Skin of body (tissue), 2 donors: Measurements from ENCODE around the gene SIRPA. TPM values are rescaled to one million over a fixed set of nuclear protein-coding genes. Genes with fewer than 3 reads are reported as not detected.
"Not testable (repeated sequence)": the region's sequence is repeated elsewhere in the genome, so short reads cannot be mapped to it uniquely, and the experiment has no call there.

Experiments used
- DNase-seq: peaks from one replicate; lab custom pipeline; 2025; lab: John Stamatoyannopoulos, UW
- total RNA-seq: library from RNA; depleted of rRNA; stranded (reverse); fragments of >200 nt; gene quantifications from one replicate; pipeline ENCODE4 v1.2.3, GENCODE V29; 2014

SIRPA gene
- total RNA-seq, 1 donor from 2014 or later: 16.4 TPM

DNA sequence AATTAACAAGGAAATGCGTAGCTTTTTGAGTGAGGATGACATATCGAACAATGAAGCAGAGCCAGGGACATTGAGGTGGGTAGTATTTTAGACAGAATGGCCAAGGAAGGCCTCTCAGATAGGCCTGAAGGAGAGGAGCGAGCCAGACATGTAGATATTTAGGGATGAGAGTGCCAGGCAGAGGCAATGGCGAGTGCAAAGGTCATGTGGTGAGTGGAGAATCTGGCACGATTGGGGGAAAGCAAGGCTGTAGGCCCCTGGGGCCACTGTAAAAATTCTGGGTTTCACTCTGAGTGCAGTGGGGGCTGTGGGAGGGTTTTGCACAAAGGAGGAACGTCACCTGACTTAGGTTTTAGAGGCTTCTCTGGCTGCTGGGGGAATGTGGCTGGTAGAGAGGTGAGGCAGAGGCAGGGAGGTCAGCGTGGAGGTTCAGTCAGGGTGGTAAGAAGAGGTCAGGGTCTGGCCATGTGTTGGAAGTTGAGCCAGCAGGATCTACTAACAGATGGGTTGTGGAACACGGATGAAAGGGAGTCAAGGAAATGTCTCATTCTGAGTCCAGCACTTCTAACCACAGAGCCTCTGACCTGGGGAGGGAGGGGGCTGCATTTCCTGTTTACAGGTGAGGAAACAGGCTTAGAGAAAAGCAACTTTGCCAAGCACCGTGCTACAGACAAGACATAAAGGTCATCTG, 11.3 kb downstream of the SIRPA start:
- no peak for DNase-seq

DNA sequence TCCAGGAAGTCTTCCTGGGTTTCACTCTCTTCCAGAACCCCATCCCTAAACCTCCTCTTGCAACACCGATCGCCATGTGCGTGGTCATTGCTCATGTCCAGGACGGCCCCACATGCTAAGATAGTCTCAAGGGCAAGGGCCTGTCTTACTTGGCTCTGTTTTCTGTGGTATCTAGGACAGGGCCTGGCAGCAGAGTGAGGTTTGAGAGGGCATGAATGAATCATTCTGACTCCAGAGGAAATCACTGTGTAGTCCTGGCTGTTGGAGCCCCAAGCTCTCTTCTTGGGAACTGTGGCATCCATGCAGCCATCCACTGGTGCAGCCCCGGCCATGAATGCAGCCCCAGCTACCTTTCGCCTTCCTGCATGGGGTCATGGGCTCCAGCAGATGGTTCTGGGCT, 12.4 kb downstream of the SIRPA start:
- DNase-seq: no peak

DNA sequence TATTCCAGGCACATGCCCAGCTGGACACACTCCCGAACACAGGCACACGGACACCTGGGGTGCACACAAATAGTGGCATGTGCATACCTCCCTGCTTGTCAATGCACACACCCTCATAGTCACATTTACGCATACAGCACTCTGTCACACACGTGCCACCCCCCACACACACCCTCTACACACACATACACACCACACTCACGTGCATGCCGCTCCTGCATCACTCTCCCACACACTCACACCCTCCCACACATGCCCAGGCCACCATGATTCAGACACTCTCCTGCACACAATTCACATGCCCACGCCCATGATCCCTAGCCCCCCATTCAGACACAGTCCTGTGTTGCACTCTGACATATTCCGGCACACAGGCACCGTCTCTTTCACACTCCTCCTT, 13.0 kb downstream of the SIRPA start:
- no peak for DNase-seq

DNA sequence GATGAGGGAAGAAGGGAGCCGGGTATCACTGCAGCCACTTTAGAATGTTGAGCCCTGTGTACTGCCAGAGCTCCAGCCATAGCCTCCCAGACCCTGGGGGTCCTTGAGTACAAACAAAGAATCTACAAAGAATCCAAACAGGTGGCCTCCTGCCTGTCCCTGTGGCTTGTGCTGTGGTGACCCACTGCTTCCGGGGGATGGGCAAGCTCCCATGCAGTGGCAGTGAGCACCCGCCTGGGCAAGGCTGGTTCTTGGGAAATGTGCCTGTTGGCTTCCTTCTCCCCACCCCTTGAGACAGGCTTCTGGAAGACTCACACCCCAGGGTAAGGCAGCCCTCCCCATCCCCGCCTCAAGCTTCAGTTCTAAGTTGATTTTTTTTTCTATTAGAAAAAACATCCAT, 13.9 kb downstream of the SIRPA start:
- no peak for DNase-seq

DNA sequence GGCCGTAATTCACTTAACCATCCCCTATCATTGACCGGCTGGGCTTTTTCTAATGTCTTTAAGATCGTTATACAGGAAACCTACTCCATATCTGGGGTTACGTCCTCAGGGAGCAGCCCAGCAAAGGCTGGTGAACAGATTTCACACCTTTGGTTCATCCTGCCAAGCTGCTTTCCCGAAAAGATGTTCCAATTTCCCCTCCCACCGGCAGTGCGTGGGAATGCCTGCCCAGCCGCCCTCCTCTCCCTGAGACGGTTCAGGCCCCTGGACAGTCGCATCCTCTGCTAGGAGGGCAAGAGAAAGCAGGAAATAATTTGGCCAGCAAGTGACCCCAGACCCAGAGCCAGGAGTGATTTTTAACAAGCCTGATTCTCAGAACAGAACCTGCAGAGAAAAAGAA, 16.3 kb downstream of the SIRPA start:
- DNase-seq: no peak

DNA sequence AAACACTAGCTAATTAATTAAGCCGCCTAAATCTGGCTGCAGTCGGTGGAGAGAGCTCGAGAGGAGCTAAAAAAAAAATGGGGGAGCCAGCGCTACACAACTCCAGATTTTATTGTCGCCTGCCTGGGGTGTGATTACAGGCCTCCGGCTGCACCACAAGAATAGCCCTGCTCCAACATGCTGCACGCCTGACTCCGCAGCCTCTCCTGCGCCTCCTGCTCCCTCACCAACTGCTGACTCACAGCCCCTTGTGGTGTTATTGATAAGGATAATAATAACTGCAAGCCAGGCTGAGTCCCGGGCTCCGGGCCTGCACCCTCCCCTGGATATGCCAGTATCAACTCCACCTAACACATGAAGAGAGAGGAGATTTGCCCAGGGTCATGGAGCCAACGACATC, 16.8 kb downstream of the SIRPA start:
- no peak for DNase-seq

DNA sequence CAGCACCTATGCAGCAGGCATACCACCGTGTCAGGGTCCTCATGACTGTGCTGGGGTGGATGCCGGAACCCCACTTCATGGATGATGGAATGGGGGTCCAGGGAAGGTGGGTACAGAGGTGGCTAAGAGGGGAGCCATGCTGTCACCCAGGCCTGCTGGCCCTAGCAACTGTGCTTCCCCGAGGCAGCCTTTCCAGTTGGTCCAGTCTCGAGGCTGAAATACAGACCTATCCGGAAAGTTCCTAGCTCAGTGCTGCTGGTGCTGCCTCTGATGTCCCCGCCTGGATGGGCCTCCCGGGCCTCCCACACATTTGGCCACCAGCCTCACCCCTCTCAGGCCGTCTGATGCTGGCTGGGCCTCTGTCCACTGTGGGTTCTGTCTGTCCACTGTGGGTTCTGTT, 17.4 kb downstream of the SIRPA start:
- DNase-seq: no peak

DNA sequence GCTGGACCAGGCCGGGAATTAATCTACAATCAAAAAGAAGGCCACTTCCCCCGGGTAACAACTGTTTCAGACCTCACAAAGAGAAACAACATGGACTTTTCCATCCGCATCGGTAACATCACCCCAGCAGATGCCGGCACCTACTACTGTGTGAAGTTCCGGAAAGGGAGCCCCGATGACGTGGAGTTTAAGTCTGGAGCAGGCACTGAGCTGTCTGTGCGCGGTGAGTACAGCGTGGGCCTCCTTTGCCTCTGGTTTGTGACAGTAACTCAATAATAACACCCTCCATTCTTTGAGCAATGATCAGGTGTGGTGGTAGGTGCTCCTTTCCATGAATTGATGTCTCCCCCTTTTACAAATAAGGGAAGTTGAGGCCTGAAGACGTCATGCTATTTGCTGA, 20.0 kb downstream of the SIRPA start:
- DNase-seq: not testable (repeated sequence)

DNA sequence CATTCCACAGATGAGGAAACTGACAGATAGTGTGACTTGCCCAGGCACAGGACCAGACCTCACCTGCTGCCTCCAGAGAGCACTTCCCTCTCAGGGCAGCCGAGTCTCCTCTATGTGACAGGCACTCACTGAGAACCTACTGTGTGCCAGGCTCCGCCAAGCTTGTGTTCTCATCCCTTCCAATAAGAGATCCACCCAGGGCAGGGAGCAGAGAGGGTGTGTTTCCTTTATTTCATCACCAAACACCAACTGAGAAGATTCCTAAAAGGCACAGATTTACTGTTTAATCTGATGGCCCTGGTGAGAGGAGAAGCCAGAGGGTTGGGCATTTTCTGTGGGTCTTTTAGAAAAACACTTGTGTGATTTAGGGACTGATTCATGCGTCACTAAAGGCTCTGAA, 20.5 kb downstream of the SIRPA start:
- DNase-seq: no peak

DNA sequence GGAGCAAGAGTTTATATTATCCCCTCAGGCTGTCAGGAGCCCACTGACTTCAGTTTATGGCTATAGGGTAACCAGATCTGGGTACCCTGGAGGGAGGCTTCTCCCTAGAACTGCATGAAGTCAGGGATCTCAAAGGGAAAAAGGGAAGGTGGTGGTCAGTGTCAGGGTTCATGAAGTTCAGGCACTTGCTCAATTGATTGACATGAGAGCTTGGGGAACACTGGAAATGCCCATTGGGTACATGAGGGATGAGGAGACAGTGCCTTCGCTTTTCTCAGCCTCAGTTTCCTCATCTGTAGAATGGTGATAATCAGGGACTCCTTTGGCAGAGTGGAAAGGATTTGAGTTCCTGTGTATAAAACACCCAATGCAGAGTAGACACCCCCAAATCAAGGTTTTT, 22.6 kb downstream of the SIRPA start:
- no peak for DNase-seq

DNA sequence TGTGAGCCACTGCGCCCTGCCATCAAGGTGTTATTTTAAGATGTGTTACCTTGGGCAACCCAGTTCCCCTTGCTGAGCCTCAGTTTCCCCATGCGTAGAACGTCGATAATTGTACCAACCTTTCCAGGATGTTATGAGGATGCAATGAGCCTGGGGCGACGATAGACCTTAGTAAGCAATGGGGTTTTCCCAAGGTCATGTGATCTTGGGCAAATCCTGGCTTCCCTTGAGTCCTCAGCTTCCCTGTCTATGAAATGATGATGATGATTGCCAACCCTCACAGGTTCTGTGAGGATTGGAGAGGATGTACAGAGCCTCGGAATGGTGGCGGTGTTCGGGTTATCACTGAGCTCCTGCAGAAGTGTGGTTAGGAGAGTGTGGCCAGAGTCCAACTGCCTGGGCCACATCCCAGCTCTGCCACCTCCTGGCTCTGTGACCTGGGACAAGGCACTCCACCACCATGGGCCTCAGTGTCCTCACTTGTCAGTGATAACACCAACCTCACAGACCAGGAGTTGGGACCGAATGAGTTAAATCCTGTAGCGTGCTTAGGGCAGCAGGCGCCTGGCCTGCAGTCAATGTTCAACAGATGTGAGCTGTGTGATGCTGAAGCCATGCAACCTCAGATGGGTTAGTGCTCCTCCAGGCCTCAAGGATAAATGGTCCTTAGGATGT, 23.4 kb downstream of the SIRPA start:
- peak; percentile 39 for DNase-seq

DNA sequence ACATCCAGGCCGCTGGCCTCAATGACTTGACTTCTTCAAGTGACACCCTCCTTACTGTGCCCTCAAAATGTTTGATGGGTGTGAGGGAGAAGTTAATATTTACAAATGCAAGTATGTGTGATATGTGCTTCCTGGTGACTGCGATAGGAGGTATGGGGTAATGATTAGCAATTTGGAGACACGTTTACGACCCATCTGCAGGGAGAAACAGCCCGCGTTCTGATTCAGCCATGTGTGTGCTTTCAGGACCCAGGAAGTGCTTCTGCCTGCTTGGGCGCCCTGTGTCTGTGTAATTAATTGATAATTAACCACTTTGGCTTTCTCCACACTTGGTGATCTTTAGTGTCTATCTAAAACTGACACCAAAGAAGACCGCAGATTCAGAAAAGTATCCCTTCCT, 25.0 kb downstream of the SIRPA start:
- no peak for DNase-seq

DNA sequence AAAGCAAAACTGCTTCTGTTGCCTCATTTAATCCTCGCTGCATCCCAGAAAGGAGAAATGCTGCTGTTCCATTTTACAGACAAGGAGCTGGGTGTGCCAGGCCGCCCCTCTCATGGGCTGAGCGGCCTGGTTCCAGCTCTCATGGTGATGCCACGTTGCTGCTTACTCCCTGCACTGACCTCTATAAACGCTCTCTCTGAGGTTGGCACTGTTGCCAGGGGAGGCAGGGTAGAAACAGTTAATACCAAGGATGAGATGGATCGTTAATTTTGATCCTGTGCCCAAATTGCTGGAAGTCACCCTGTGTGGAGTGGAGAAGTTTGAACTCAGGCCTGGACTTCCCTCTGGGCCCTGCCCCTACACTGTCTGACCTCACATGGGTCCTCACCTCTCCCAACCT, 25.6 kb downstream of the SIRPA start:
- no peak for DNase-seq

DNA sequence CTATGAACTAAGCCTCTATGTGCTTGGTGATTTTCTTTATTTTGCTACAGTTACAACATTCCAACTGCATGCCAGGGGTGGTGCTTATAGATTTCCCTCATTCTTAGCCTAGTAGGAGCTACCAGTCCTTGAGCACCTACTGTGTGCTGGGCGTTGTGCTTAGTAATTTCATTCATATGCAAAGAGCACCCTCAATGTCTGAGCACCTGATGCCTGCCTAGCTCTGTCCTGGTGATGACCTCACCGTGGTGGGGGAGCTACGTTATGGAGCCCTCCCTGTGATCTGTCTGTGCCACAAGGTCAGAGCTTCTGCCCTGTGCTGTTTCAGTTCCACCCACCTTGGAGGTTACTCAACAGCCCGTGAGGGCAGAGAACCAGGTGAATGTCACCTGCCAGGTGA, 26.8 kb downstream of the SIRPA start:
- not testable (repeated sequence) for DNase-seq

DNA sequence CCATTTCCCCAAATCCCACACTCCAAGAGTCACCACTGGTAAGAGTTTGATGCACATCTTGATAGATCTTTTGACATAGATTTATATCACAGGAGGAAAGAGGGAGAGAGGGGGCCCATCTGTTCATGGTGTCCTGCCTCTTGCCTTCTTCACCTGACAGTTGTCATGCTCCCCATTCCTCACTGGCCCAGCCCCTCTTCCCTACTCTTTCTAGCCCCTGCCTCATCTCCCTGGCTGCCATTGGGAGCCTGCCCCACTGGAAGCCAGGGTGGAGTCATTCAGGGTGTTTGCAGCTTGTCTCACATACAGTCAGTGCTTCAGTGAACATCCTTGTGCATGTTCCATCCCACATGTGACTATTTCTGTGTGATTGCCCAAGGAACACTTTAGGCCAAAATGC, 27.6 kb downstream of the SIRPA start:
- DNase-seq: no peak

DNA sequence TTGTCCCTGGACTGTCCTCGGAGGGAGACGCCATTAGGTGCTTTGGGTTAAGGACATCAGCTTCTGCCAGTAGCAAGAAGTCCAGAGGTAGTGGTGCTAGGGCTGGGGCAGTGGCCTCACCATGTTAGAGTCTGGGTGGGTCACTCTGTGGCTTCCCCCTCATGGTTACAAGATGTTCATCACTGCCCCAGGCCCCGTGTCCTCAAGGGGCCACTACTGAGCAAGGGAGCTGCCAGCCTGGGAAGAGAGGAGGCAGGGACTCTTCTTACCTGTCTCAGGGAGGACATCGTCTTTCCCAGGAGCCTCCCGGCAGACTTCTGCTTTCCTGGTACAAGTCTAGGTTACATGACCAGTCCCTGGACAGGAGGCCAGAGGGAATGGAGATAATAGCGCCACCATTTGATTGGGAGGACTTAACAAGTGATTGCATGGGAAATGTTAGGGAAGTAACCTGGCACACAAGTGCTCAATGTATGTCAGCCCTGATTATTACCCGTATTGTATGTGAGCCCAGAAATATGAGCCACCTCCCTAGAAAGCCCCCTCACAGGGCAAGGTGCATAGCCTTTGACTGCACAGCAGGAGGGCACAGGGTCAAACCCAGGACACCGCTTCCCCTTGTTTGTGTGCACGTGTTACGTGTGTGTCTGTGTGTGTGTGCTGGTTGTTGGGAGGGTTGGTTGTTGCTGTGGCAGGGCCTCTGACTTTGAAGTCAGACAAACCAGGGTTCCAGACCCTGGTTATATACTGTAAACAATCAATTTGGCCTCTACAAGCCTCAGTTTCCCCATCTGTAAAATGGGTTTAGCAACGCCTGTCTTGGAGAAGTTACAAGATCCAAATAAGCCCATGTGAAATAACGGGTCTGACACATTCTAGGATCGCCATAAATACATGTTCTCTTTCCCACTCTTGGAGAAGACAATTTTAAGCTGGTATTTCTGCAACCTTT, 30.0 kb downstream of the SIRPA start:
- no peak for DNase-seq

DNA sequence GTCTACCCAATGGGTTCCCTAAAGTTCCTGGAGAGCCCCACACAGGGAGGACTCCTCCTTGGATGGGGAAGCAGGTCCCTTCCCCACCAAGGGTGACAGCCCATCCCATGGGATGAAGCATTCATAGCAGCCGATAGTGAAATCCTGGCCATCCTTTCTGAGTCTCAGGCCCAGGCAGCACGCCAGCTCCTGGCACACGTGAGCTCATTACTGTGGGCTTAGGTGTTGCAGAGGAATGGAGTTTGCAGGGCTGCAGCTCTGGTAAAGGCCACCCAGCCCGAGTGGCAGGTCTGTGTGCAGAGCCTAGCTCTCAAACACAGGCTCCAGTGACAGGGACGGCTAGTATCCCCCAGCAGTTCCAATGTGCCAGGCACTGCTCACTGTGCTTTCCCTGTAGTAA, 31.0 kb downstream of the SIRPA start:
- DNase-seq: no peak

DNA sequence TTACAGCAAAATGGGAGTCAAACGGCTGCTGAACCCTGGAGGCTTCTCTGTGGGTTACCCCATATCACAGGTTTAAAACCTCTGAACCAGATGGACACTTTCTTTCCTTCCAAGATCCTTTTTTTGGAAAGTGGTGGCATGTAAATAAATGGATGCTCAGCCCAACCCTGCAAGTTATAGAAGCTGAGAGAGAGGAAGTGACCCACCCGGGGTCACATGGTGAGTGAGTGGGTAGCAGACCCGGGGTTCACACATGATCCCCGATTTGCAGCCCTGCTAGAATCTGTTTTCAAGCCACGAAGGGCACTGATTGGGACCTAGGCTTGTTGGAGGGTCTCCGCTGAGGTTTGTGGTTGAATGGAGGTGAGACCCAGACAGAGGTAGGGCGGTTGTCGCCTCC, 32.0 kb downstream of the SIRPA start:
- no peak for DNase-seq

DNA sequence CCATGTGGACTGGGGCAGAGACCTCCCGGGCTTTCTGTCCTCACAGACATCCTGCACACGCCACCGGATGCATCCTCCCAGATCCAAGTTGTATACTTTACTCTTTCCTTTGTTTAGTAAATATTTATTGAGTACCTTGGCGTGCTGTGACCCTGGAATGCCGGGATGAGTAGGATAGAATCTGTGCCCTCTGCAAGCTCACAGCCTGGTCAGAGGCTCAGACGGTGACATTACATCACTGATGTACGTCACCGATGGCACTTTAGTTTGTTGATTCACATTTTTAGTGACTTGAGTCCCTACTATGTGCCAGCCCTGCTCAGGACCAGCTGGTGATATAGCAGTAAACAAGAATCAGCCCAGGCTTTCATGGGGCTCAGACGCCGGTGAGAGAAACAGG, 32.9 kb downstream of the SIRPA start:
- DNase-seq: no peak

DNA sequence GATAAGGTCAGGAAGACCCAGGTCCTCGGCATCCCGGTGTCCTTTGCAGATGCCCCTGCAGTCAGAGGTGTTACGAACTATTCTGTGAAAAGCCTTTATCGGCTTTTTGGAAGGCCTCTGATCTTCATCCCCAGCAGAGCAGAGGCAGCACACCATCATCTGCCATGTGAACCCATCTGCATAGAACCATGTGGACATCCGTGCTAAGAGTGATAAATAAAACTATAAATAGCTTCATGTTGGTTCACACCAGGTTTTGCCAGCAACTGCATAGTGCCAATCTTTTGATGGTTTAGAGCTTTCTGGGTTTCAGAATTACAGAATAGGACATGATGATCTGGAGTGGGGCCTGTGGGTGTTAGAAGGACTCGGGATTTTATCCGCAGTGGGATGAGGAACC, 33.6 kb downstream of the SIRPA start:
- no peak for DNase-seq

DNA sequence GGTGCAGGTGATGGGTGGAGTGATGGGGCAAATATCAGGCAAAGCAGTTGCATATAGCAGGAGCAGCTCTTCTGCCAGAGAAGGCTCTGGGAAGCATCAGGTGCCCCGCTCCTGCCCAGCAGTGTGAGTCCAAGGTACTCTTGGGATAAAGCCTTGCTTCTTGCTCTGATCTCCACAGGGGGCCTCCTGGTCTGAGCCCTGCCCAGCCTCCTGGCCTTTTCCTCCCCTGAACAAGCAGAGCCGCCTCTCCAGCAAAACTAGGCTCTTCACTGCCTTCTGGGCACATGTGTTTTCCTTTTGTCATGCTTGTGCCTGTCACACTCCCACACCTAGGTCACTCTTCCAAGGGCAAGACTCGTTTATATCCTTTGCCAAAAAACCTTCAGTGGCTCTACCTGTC, 34.3 kb downstream of the SIRPA start:
- DNase-seq: no peak

DNA sequence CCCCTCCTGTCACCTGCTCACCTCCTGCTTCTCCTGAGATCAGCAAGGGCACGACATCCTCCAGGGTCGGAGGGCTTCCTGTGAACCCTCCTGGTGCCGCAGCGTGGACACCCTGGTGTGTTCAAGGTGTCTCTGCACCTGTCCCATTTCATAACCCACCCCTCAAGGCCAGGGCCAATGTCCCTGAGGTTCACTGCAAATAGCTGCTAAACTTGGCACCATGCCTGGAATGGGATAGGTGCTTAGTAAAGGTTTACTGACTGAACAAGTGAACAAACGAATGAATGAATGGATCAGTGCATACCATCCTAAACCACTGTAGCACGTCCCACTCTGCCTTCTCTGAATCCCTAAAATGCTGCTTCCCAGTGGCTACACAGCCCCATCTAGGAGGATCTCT, 35.0 kb downstream of the SIRPA start:
- no peak for DNase-seq
